GM21737 (cell line): ENCODE data around the gene TFIP11.
"Not testable (repeated sequence)": the region's sequence is repeated elsewhere in the genome, so short reads cannot be mapped to it uniquely, and the experiment has no call there.

Experiments
- ATAC-seq: cut with Tn5 transposase; IDR thresholded peaks from one replicate; pipeline ENCODE4 v1.9.1; 2021; ENCODE audit warnings: mild to moderate bottlenecking, moderate library complexity; ENCODE audit not compliant: unreplicated experiment

The TFIP11 gene

DNA sequence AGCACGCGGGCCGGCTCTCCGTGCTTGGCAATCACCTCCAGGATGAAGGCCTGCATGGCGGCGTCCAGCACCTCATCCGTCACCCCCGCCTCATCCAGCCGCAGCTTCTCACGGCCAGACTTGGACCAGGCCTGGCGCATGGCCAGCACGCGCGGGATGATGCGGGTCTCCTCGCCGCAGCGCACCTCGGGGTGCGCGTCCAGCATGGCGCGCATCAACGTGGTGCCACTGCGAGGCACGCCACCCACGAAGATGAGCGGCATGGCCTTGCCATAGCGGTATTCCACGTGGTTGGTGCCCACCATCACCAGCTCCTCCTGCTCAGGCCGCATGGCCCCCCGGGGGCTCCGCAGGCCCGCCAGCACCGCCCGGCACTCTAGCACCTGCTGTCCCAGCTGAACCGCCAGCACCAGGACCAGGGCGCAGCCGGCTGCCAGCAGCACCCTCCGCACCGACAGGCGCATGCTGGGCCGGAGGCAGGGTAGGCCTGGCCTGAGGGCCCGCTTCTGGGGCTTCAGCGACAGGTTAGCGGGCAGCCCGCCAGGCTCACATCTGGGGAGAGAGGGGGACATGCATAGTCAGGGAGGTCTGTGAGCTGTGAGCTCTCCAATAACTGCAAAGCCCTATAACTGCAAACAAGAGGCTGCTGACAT, 29.0 kb upstream of the TFIP11 start:
- no peak for ATAC-seq

GRCh38 chr22:26540119-26540518, 27.8 kb upstream of the TFIP11 start:
- no peak for ATAC-seq

DNA sequence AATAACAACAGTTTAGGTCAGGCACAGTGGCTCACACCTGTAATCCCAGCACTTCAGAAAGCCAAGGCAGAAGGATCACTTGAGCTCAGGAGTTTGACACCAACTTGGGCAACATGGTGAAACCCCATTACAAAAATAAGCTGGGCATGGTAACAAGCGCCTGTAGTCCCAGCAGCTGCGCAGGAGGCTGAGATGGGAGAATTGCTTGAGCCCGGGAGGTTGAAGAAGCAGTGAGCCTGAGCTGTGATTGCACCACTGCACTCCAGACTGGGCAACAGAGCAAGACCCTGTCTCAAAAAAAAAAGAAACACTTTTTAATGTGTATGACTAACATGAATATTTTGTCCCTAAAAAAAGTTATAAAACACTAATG, 24.5 kb upstream of the TFIP11 start:
- ATAC-seq: no peak

GRCh38 chr22:26536056-26536761, 23.9 kb upstream of the TFIP11 start:
- ATAC-seq: no peak

GRCh38 chr22:26535603-26535908, 23.3 kb upstream of the TFIP11 start:
- no peak for ATAC-seq

- no peak for ATAC-seq
These were observed 22.8 kb upstream of the TFIP11 start for GRCh38 chr22:26534874-26535602.

DNA sequence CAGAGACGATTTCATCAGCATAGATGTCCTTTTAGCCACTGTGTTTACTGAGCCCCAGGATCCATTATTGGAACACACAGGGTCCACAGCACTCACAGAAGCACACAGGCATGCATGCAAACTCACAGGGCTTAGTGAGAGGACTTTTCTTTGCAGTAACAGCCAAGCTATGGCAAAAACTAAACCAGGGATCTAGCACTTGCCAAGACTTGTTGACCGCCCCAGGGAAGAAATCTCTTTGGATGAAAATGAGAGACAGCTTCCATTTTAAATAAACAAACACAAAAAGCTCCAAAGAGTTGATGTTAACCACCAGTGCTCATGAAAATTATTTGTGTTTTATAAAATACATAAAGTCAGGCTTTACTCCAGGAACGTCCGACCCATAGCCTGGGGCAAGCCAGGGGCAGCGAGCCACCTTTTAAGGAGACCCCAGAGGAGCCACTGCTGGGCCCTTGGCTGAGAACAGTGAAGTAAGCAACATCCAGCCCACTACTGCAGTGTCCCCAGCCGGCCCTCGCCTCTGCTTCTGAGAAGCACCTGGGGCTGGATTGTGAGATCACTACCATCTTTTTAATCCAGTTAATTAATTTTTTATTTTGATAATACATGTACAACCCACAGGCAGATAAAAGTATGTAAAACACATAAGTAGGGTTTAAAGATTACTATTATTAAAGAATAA, 22.0 kb upstream of the TFIP11 start:
- ATAC-seq: no peak

- no peak for ATAC-seq
These were observed 17.1 kb upstream of the TFIP11 start for GRCh38 chr22:26529345-26529744.

GRCh38 chr22:26528518-26528917, 16.2 kb upstream of the TFIP11 start:
- ATAC-seq: not testable (repeated sequence)

- no peak for ATAC-seq
These were observed 15.5 kb upstream of the TFIP11 start for GRCh38 chr22:26527574-26528465.

DNA sequence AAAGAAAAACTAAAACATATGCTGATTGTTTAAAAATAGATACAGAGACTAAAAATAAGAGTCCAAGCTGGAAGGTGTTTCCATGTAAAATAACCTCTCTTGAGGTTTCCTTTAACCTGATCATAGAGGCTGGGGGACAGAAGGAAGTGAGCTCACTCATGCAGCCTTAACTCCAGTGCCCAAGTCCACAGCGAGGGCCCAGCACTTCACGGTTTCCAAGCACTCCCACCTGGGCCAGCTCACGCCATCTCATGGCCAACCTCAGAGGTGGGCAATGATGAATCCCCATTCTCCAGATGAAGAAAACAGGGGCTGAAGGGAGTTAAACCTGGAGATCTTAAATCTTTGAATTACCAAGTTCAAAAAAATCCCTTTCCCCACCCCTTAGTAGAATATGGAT, 14.9 kb upstream of the TFIP11 start:
- no peak for ATAC-seq

DNA sequence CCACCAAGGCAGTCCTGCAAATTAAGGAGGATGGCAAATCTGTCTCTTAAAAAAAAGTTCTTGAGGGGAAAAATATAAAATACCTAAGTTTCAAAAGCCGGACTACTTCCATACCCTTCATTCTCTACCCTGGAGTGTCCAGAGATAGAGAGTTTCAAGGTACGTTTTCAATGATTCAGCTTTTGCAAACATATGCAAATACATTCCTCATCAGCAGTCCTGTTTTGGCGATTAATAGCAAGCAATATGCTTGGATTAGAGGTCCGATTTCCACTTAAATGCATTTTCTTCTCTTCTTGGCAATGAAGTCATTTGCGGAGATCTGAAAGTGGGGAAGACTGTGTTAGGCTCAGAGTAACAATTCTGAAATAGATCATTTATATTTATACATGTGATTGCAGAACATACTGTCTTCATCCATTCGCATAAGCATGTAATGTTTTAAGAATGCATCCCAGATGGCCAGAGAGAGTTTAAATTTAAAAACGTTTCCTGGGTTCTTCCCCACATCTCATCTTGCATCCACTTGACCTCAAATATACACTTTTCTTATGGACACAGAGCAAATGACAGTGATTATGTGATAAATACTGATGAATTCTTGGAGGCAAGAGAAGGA, 13.8 kb upstream of the TFIP11 start:
- no peak for ATAC-seq

DNA sequence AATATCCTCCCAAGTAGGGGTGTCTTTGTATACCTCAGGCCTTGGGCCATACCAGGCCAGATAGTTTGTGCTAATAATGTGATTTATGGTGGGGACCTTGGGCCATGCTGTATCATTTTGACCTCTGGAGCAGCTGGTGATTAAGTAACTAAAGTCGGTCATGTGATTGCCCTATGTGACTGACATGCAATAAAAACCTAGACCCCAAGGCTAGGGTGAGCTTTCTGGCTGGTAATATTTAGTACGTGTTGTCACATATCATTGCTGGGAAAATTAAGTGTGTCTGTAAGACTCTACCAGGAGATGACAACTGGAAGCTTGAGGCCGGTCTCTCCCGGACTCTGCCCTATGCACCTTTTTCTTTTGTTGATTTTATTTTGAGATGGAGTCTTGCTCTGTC, 12.6 kb upstream of the TFIP11 start:
- no peak for ATAC-seq

DNA sequence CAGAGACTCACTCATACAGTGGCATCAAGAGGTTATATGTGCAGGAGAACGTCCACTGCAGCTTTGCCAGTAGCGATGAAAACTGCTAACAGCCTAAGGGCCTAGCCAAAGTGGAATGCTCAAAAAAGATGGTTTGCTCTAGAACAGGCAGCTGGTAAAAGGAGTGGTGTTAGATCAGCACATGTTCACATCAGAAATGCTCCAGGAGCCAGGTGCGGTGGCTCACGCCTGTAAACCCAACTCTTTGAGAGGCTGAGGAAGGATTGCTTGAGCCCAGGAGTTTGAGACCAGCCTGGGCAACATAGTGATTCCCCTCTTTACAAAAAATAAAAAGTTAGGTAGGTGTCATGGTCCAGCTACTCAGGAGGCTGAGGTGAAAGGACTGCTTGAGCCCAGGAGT, 10.3 kb upstream of the TFIP11 start:
- no peak for ATAC-seq

DNA sequence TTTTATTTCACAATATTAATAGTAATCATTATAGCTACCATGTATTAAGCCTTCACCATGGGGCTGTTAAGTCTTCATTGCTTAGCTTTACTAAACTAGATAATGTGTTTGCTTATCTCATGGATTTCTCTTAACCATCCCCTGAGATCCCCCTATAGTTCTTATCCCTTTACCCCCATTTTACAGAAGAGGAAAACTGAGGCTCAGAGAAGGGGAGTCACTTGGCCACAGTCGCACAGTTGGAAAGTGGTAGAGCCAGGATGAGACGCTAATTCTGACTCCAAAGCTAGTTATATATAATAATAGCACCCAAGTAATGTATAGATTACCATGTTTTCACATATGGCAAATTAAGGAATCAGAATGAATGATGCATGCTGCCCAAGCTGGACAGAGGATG, 9.7 kb upstream of the TFIP11 start:
- no peak for ATAC-seq

- no peak for ATAC-seq
These were observed 5.2 kb upstream of the TFIP11 start for GRCh38 chr22:26517429-26517828.

DNA sequence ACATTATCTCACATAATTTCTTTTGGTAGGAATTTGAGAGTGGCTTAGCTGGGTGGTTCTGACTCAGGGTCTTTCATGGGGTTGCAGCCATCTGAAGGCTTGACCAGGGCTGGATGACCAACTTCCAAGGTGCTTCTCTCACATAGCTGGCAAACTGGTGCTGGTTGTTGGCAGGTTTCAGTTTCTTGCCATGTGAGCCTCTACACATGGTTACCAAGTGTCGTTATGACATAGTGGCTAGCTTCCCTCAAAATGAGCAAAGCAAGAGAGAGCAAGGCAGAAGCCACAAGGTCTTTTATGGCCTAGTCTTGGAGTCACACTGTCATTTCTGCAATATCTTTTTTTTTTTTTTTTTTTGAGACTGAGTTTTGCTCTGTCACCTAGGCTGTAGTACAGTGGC, 4.2 kb upstream of the TFIP11 start:
- ATAC-seq: no peak

GRCh38 chr22:26515931-26516330, 3.7 kb upstream of the TFIP11 start:
- ATAC-seq: no peak

DNA sequence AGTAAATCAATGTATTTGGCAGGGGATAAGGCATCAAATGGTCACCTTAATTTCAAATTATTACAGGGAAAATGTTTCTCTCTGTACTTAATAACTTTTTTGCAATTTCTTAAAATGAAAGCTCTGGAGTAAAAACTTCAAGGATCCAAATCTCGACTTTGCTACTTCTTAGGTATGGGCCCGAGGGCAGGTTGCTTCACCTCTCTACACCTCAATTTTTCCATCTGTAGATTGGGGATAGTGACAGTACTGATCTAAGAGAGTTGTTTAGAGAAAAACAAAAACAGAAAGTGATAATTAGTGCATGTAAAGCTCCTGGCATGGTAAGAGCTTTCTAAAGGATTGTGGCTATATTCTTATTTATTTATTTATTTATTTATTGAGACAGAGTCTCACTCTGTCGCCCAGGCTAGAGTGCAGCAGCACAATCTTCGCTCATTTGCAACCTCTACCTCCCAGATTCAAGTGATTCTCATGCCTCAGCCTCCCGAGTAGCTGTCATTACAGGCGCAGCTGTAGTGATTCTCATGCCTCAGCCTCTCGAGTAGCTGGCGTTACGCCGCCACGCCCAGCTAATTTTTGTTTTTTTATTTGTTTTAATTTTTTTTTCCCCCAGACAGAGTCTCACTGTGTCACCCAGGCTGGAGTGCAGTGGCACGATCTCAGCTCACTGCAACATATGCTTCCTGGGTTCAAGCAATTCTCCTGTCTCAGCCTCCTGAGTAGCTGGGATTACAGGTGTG, 2.3 kb upstream of the TFIP11 start:
- no peak for ATAC-seq

GRCh38 chr22:26513838-26514237, 1.6 kb upstream of the TFIP11 start:
- no peak for ATAC-seq
